ENCODE data around the gene GLUD1. TPM values are rescaled to one million over a fixed set of nuclear protein-coding genes. Genes with fewer than 3 reads are reported as not detected.

GLUD1 gene
- polyA plus RNA-seq, 4 donors = 79.0 to 141 (median 102) TPM

GRCh38 chr10:87066865-87067264, 27.8 kb downstream of the GLUD1 start:
- peaks cover 0 to 15% (median 3%) of the 10 kb centered on the region in 3 donors for H3K4me1 ChIP-seq (ENCODE audit: control insufficient read depth in 3 of 3, insufficient read depth in 2 of 3, low read depth in 1 of 3, low read length in 2 of 3)
- 95 to 100% (median 97%) methylated on average over 1 of the region's 1 CpG for WGBS, 3 donors
- H3K27me3 ChIP-seq (ENCODE audit: control insufficient read depth in 3 of 3, insufficient read depth in 3 of 3, low read length in 3 of 3) = no peaks in the 10 kb centered on the region
- no peak overlapping the region for H3K27ac ChIP-seq (ENCODE audit: low read depth in 1 of 3, low read length in 2 of 3)
- DNase-seq (no peak), FAIRE-seq (no peak)
- no peaks in the 10 kb centered on the region for H3K9me3 ChIP-seq (ENCODE audit: control insufficient read depth in 2 of 2, insufficient read depth in 1 of 2, low read depth in 1 of 2, low read length in 1 of 2)
- no peak overlapping the region for H3K4me3 ChIP-seq (ENCODE audit: low read depth in 1 of 3, low read length in 3 of 3)
- peaks cover 4 to 45% (median 11%) of the 10 kb centered on the region in 3 donors for H3K36me3 ChIP-seq (ENCODE audit: control insufficient read depth in 3 of 3, insufficient read depth in 2 of 3, low read depth in 1 of 3, low read length in 3 of 3)

DNA sequence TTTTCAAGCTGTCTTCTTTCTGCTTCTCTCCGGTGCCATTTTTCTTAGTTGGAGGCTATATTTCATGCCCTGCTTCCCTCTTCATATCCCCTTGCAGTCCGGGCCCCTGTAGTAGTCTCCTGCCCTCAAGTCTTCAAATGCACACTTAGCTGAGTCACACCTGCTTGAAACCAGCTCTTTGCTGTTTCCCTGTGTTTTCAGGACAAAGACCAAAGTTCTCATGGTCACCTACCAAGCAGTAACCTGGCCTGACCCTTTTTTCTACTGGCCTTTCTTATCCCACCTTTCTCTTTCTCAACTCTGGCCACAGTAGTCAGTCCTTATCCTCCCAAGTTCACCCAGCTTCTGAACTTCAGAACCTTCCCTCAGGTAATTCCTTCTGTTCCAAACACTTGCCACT, 28.5 kb downstream of the GLUD1 start:
- no peaks in the 10 kb centered on the region for H3K9me3 ChIP-seq (ENCODE audit: control insufficient read depth in 2 of 2, insufficient read depth in 1 of 2, low read depth in 1 of 2, low read length in 1 of 2)
- FAIRE-seq = no peak

GRCh38 chr10:87064651-87065050, 30.0 kb downstream of the GLUD1 start:
- no peak for DNase-seq
- Histone ChIP-seq H3K9me3 (ENCODE audit: control insufficient read depth in 2 of 2, insufficient read depth in 1 of 2, low read depth in 1 of 2, low read length in 1 of 2) (no peaks in the 10 kb centered on the region), H3K4me1 (ENCODE audit: control insufficient read depth in 3 of 3, insufficient read depth in 2 of 3, low read depth in 1 of 3, low read length in 2 of 3) (peaks cover 0 to 15% (median 3%) of the 10 kb centered on the region in 3 donors), H3K4me3 (ENCODE audit: low read depth in 1 of 3, low read length in 3 of 3) (no peak overlapping the region), H3K27ac (ENCODE audit: low read depth in 1 of 3, low read length in 2 of 3) (no peak overlapping the region), H3K27me3 (ENCODE audit: control insufficient read depth in 3 of 3, insufficient read depth in 3 of 3, low read length in 3 of 3) (no peaks in the 10 kb centered on the region), H3K36me3 (ENCODE audit: control insufficient read depth in 3 of 3, insufficient read depth in 2 of 3, low read depth in 1 of 3, low read length in 3 of 3) (peaks cover 12 to 49% (median 18%) of the 10 kb centered on the region in 3 donors)
- no peak for FAIRE-seq
- 76 to 87% (median 82%) methylated on average over 5 of the region's 5 CpGs for WGBS, 3 donors

More for the DNA sequence above, 28.5 kb downstream of the GLUD1 start:
- Histone ChIP-seq H3K4me3 (ENCODE audit: low read depth in 1 of 3, low read length in 3 of 3) (no peak overlapping the region), H3K27me3 (ENCODE audit: control insufficient read depth in 3 of 3, insufficient read depth in 3 of 3, low read length in 3 of 3) (no peaks in the 10 kb centered on the region), H3K36me3 (ENCODE audit: control insufficient read depth in 3 of 3, insufficient read depth in 2 of 3, low read depth in 1 of 3, low read length in 3 of 3) (peaks cover 8 to 51% (median 11%) of the 10 kb centered on the region in 3 donors), H3K27ac (ENCODE audit: low read depth in 1 of 3, low read length in 2 of 3) (no peak overlapping the region), H3K4me1 (ENCODE audit: control insufficient read depth in 3 of 3, insufficient read depth in 2 of 3, low read depth in 1 of 3, low read length in 2 of 3) (peaks cover 0 to 15% (median 3%) of the 10 kb centered on the region in 3 donors)
- peak; percentile 53 to 64 for DNase-seq
- WGBS, 3 donors = 86 to 93% (median 91%) methylated on average over 2 of the region's 2 CpGs

DNA sequence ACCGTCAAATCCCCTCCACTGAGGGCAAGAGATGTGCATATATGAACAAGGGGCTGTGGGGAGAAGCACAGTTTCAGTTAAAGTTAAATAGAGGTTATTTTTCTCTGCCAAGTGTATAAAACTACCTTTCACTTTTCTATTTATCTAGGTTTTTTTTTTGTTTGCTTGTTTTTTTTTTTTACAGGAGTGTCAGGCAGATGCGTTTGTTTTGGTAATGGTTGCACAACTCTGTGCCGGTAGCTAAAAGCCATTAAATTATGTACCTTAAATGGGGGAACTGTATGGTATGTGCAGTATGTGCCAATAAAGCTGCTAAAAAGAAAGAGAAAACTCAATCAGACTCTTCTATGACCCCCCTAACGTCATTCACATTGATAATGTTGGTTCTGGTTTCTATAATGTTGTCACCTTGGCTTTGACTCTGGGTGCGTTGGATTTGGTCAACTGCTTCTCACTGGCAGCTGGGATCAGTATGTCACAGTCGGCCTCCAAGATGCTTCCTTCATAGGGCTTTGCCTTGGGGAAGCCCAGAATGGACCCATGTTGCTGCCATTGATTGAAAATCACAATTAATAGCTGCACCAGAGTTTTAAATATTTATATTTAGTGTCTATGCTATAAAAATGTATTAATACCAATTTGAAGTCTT, 34.2 kb downstream of the GLUD1 start:
- WGBS, 3 donors = 91 to 93% (median 93%) methylated on average over 6 of the region's 6 CpGs
- H3K9me3 ChIP-seq (ENCODE audit: control insufficient read depth in 2 of 2, insufficient read depth in 1 of 2, low read depth in 1 of 2, low read length in 1 of 2) = no peaks in the 10 kb centered on the region
- DNase-seq (no peak), FAIRE-seq (no peak)
- peaks cover 11 to 47% (median 17%) of the 10 kb centered on the region in 3 donors for H3K36me3 ChIP-seq (ENCODE audit: control insufficient read depth in 3 of 3, insufficient read depth in 2 of 3, low read depth in 1 of 3, low read length in 3 of 3)
- H3K27me3 ChIP-seq (ENCODE audit: control insufficient read depth in 3 of 3, insufficient read depth in 3 of 3, low read length in 3 of 3) = no peaks in the 10 kb centered on the region
- no peak overlapping the region for H3K4me3 ChIP-seq (ENCODE audit: low read depth in 1 of 3, low read length in 3 of 3)
- no peak overlapping the region for H3K27ac ChIP-seq (ENCODE audit: low read depth in 1 of 3, low read length in 2 of 3)
- H3K4me1 ChIP-seq (ENCODE audit: control insufficient read depth in 3 of 3, insufficient read depth in 2 of 3, low read depth in 1 of 3, low read length in 2 of 3) = no peaks in the 10 kb centered on the region

DNA sequence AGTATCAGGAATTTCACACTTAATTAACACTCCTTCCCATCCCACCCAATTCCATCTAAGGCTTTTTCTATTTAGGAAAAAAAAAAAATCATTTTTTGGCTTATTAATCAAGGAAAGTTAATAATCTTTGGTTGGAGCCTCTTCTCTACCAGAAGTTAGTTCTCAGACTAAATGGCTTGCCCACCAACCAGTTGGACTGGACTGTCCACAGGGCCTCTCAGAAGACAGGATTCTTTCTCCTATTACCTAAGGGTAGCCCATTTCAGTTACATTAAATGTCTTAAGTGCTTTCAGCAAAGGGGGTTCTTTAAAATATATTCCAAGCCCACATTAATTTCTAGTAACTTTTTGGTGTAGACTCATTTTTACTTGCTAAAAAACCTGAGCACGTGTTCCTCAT, 35.2 kb downstream of the GLUD1 start:
- whole genome bisulfite sequencing, 3 donors = 97 to 99% (median 98%) methylated on average over 1 of the region's 1 CpG
- H3K27ac ChIP-seq (ENCODE audit: low read depth in 1 of 3, low read length in 2 of 3) = no peak overlapping the region
- H3K4me1 ChIP-seq (ENCODE audit: control insufficient read depth in 3 of 3, insufficient read depth in 2 of 3, low read depth in 1 of 3, low read length in 2 of 3) = no peaks in the 10 kb centered on the region
- no peaks in the 10 kb centered on the region for H3K27me3 ChIP-seq (ENCODE audit: control insufficient read depth in 3 of 3, insufficient read depth in 3 of 3, low read length in 3 of 3)
- peaks cover 20 to 47% (median 21%) of the 10 kb centered on the region in 3 donors for H3K36me3 ChIP-seq (ENCODE audit: control insufficient read depth in 3 of 3, insufficient read depth in 2 of 3, low read depth in 1 of 3, low read length in 3 of 3)
- no peak for FAIRE-seq
- DNase-seq = no peak
- H3K9me3 ChIP-seq (ENCODE audit: control insufficient read depth in 2 of 2, insufficient read depth in 1 of 2, low read depth in 1 of 2, low read length in 1 of 2) = no peaks in the 10 kb centered on the region
- H3K4me3 ChIP-seq (ENCODE audit: low read depth in 1 of 3, low read length in 3 of 3) = no peak overlapping the region

DNA sequence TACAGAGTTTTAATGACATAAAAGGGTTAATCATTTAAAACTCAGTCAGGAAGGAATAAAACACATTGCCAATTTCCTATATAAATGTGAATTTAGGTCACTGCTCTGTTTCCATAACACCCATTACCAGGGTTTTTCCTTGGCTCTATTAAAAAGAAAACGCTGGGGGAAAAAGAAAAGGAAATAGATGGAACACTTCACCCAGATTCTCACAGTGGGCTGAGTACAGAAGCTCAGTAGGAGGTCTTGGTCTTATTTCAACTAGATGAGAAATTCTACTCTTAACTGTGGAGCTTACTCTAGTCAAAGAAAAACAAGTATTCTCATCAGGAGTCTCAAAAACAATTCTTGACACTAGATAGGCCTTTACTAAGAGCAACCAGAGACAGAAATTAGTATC, 36.5 kb downstream of the GLUD1 start:
- FAIRE-seq (no peak), DNase-seq (no peak)
- no peaks in the 10 kb centered on the region for H3K9me3 ChIP-seq (ENCODE audit: control insufficient read depth in 2 of 2, insufficient read depth in 1 of 2, low read depth in 1 of 2, low read length in 1 of 2)
- 70 to 89% (median 87%) methylated on average over 1 of the region's 1 CpG for WGBS, 3 donors
- no peak overlapping the region for H3K27ac ChIP-seq (ENCODE audit: low read depth in 1 of 3, low read length in 2 of 3)
- no peaks in the 10 kb centered on the region for H3K4me1 ChIP-seq (ENCODE audit: control insufficient read depth in 3 of 3, insufficient read depth in 2 of 3, low read depth in 1 of 3, low read length in 2 of 3)
- no peaks in the 10 kb centered on the region for H3K27me3 ChIP-seq (ENCODE audit: control insufficient read depth in 3 of 3, insufficient read depth in 3 of 3, low read length in 3 of 3)
- H3K36me3 ChIP-seq (ENCODE audit: control insufficient read depth in 3 of 3, insufficient read depth in 2 of 3, low read depth in 1 of 3, low read length in 3 of 3) = peaks cover 23 to 46% (median 26%) of the 10 kb centered on the region in 3 donors
- no peak overlapping the region for H3K4me3 ChIP-seq (ENCODE audit: low read depth in 1 of 3, low read length in 3 of 3)

- Histone ChIP-seq H3K27me3 (ENCODE audit: control insufficient read depth in 3 of 3, insufficient read depth in 3 of 3, low read length in 3 of 3) (no peaks in the 10 kb centered on the region), H3K4me1 (ENCODE audit: control insufficient read depth in 3 of 3, insufficient read depth in 2 of 3, low read depth in 1 of 3, low read length in 2 of 3) (no peaks in the 10 kb centered on the region), H3K27ac (ENCODE audit: low read depth in 1 of 3, low read length in 2 of 3) (no peak overlapping the region), H3K9me3 (ENCODE audit: control insufficient read depth in 2 of 2, insufficient read depth in 1 of 2, low read depth in 1 of 2, low read length in 1 of 2) (no peaks in the 10 kb centered on the region), H3K4me3 (ENCODE audit: low read depth in 1 of 3, low read length in 3 of 3) (no peak overlapping the region), H3K36me3 (ENCODE audit: control insufficient read depth in 3 of 3, insufficient read depth in 2 of 3, low read depth in 1 of 3, low read length in 3 of 3) (peaks cover 26 to 42% (median 29%) of the 10 kb centered on the region in 3 donors)
- 70 to 80% (median 72%) methylated on average over 7 of the region's 7 CpGs for WGBS, 3 donors
- DNase-seq (no peak), FAIRE-seq (no peak)
Measured at GRCh38 chr10:87054373-87055295, 40.0 kb downstream of the GLUD1 start.

- 92 to 96% (median 93%) methylated on average over 7 of the region's 7 CpGs for WGBS, 3 donors
Measured at GRCh38 chr10:87053577-87054181, 41.0 kb downstream of the GLUD1 start.

More at GRCh38 chr10:87053577-87054181, 41.0 kb downstream of the GLUD1 start:
- Histone ChIP-seq H3K36me3 (ENCODE audit: control insufficient read depth in 3 of 3, insufficient read depth in 2 of 3, low read depth in 1 of 3, low read length in 3 of 3) (peaks cover 25 to 49% (median 27%) of the 10 kb centered on the region in 3 donors), H3K27me3 (ENCODE audit: control insufficient read depth in 3 of 3, insufficient read depth in 3 of 3, low read length in 3 of 3) (no peaks in the 10 kb centered on the region), H3K4me3 (ENCODE audit: low read depth in 1 of 3, low read length in 3 of 3) (no peak overlapping the region), H3K9me3 (ENCODE audit: control insufficient read depth in 2 of 2, insufficient read depth in 1 of 2, low read depth in 1 of 2, low read length in 1 of 2) (no peaks in the 10 kb centered on the region), H3K4me1 (ENCODE audit: control insufficient read depth in 3 of 3, insufficient read depth in 2 of 3, low read depth in 1 of 3, low read length in 2 of 3) (no peaks in the 10 kb centered on the region), H3K27ac (ENCODE audit: low read depth in 1 of 3, low read length in 2 of 3) (no peak overlapping the region)
- no peak for DNase-seq
- FAIRE-seq = no peak

All from small intestine (tissue), 7 donors.